Lower leg skin (tissue), 3 donors: ENCODE measurements around the gene MTG1.

Experiments used
- CTCF ChIP-seq, 3 donors: fragments of 450-650 bp; IDR thresholded peaks; one replicate each; pipeline ENCODE4 v1.5.1; 2016; ENCODE audit warnings: antibody characterized with exemption in 3 of 3, mild to moderate bottlenecking in 3 of 3, moderate library complexity in 2 of 3
- POLR2A ChIP-seq, 2 donors: fragments of 450-650 bp; IDR thresholded peaks; one replicate each; pipeline ENCODE4 v1.6.1; 2016 to 2017; ENCODE audit warnings: antibody characterized with exemption in 2 of 2, mild to moderate bottlenecking in 1 of 2, moderate library complexity in 1 of 2

GRCh38 chr10:133359554-133359971 lies 34.4 kb upstream of the MTG1 start:
- TF ChIP-seq CTCF (IDR thresholded peaks at IDR 0.05) (no peak), POLR2A (IDR thresholded peaks at IDR 0.05) (no peak)
